Tibial artery (tissue), 4 donors: ENCODE results near the gene MAGEC3.

Experiments used
- DNase-seq, 2 donors: peaks; one replicate each; pipeline ENCODE4 v3.0.0-alpha.2; 2019
- H3K27ac ChIP-seq, 2 donors: fragments of 200-600 bp; sonication (generic) in 1 of 2; 1 replicate in 1 of 2; 2 replicates in 1 of 2; pipeline ENCODE4 v1.5.1; 2018 to 2019; ENCODE audit warnings: mild to moderate bottlenecking in 1 of 2
- H3K27me3 ChIP-seq, 2 donors: fragments of 200-600 bp; sonication (generic) in 1 of 2; one replicate each; pipeline versions ENCODE4 v1.5.1 to v1.6.0; 2016 to 2019
- H3K36me3 ChIP-seq, 3 donors: fragments of 200-600 bp; sonication (generic) in 2 of 3; one replicate each; pipeline ENCODE4 v1.5.1; 2016 to 2019; ENCODE audit warnings: mild to moderate bottlenecking in 2 of 3
- H3K4me1 ChIP-seq, 4 donors: fragments of 200-600 bp; sonication (generic) in 2 of 4; 1 replicate in 3 of 4; 2 replicates in 1 of 4; pipeline ENCODE4 v1.5.1; 2016 to 2019
- H3K4me3 ChIP-seq, 2 donors: fragments of 200-600 bp; sonication (generic) in 1 of 2; 1 replicate in 1 of 2; 2 replicates in 1 of 2; pipeline ENCODE4 v1.5.1; 2018 to 2019; ENCODE audit warnings: mild to moderate bottlenecking in 2 of 2
- H3K9me3 ChIP-seq, 3 donors: fragments of 200-600 bp; sonication (generic) in 1 of 3; one replicate each; pipeline ENCODE4 v1.5.1; 2016 to 2019
- intact Hi-C: fragments of 100-400 bp; cut with DNase I; formaldehyde crosslinking; loops from one replicate; pipeline ENCODE4 v1.15.0; 2023; ENCODE audit warnings: low total_unique reads
- TF ChIP-seq, protein P1 (sequence below), 2 experiments: fragments of 200-600 bp in 1 of 2; fragments of 450-650 bp in 1 of 2; IDR thresholded peaks; one replicate each; pipeline ENCODE4 v1.5.1; 2017 to 2019; ENCODE audit warnings: antibody characterized with exemption in 2 of 2, mild to moderate bottlenecking in 1 of 2, moderate library complexity in 1 of 2

The MAGEC3 gene, protein sequence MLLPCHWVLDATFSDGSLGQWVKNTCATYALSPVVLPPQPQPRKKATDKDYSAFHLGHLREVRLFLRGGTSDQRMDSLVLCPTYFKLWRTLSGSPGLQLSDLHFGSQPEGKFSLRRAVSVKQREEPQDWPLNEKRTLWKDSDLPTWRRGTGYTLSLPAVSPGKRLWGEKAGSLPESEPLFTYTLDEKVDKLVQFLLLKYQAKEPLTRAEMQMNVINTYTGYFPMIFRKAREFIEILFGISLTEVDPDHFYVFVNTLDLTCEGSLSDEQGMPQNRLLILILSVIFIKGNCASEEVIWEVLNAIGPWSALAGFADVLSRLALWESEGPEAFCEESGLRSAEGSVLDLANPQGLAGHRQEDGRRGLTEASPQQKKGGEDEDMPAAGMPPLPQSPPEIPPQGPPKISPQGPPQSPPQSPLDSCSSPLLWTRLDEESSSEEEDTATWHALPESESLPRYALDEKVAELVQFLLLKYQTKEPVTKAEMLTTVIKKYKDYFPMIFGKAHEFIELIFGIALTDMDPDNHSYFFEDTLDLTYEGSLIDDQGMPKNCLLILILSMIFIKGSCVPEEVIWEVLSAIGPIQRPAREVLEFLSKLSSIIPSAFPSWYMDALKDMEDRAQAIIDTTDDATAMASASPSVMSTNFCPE

DNA sequence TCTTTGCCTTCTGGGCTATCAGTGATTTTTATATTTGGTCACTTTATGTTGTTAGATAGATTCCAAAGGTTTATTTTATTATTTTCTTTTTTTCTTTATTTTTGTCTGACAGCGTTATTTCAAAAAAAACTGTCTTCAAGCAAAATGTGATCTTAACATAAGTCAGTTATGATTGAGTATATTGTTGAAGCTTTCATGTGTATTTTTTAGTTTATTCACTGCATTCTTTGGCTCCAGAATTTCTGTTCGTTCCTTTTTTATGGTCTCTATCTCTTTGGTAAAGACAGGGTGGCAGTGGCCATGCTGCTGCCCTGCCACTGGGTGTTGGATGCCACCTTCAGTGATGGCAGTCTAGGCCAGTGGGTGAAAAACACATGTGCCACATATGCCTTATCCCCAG lies at the start of gene MAGEC3:
TSS of gene MAGEC3 (plus strand) at position 301 of the 400 bp plus-strand sequence. CDS start at position 301, 0 bp downstream.
- no peak for DNase-seq
- H3K36me3 ChIP-seq = no peaks in the 10 kb centered on the region
- H3K4me1 ChIP-seq = no peaks in the 10 kb centered on the region
- H3K9me3 ChIP-seq = peaks cover 0 to 5% (median 0%) of the 10 kb centered on the region in 3 donors
- TF ChIP-seq, protein P1, sequence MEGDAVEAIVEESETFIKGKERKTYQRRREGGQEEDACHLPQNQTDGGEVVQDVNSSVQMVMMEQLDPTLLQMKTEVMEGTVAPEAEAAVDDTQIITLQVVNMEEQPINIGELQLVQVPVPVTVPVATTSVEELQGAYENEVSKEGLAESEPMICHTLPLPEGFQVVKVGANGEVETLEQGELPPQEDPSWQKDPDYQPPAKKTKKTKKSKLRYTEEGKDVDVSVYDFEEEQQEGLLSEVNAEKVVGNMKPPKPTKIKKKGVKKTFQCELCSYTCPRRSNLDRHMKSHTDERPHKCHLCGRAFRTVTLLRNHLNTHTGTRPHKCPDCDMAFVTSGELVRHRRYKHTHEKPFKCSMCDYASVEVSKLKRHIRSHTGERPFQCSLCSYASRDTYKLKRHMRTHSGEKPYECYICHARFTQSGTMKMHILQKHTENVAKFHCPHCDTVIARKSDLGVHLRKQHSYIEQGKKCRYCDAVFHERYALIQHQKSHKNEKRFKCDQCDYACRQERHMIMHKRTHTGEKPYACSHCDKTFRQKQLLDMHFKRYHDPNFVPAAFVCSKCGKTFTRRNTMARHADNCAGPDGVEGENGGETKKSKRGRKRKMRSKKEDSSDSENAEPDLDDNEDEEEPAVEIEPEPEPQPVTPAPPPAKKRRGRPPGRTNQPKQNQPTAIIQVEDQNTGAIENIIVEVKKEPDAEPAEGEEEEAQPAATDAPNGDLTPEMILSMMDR (IDR thresholded peaks at IDR 0.05) = no peak
- H3K4me3 ChIP-seq = no peak within 1 kb of the TSS
- no peaks in the 10 kb centered on the region for H3K27me3 ChIP-seq
- intact Hi-C loops = no loop called here
- H3K27ac ChIP-seq = no peak within 1 kb of the TSS

DNA sequence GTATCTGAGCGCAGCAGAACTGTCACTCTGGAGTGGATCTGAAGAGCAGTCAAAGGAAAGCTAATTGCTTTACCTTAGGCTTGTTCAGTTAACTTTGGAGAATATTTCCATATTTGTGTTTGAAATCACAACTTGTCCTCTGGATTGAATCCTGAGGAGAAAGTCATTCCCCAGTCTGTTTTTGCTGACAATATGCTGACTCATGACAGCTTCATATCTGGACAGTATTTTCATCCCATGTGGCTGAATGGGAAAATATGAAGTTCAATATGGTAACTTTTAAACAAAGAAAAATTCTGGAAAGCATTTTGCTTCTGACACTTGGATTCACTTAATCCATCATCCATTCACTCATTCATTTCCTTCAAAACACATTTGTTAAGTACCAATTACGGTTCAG lies 46.3 kb upstream of the MAGEC3 start:
- Histone ChIP-seq H3K27ac (no peak overlapping the region), H3K27me3 (no peaks in the 10 kb centered on the region), H3K9me3 (no peaks in the 10 kb centered on the region), H3K4me1 (no peaks in the 10 kb centered on the region), H3K4me3 (no peak overlapping the region), H3K36me3 (no peaks in the 10 kb centered on the region)
- no peak for DNase-seq
- TF ChIP-seq, protein P1 (IDR thresholded peaks at IDR 0.05) = no peak
- intact Hi-C loops = no loop called here

DNA sequence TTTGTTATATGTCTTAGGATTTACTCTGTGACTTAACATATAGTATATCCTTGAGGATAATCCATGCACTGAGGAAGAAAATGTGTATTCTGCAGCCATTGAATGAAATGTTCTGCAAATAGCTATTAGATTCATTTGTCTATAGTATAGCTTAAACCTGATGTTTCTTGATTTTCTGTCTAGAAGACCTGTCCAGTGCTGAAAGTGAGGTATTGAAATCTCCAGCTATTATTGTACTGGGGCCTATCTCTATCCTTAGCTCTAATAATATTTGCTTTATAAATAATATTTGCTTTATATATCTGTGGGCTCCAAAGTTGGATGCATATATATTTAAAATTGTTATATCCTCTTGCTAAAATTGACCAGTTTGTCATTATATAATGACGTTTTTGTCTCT lies 26.7 kb upstream of the MAGEC3 start:
- no peak for DNase-seq
- Histone ChIP-seq H3K36me3 (no peaks in the 10 kb centered on the region), H3K4me1 (no peaks in the 10 kb centered on the region), H3K9me3 (no peaks in the 10 kb centered on the region), H3K27me3 (no peaks in the 10 kb centered on the region), H3K4me3 (no peak overlapping the region), H3K27ac (no peak overlapping the region)
- intact Hi-C loops = no loop called here
- TF ChIP-seq, protein P1 (IDR thresholded peaks at IDR 0.05) = no peak

DNA sequence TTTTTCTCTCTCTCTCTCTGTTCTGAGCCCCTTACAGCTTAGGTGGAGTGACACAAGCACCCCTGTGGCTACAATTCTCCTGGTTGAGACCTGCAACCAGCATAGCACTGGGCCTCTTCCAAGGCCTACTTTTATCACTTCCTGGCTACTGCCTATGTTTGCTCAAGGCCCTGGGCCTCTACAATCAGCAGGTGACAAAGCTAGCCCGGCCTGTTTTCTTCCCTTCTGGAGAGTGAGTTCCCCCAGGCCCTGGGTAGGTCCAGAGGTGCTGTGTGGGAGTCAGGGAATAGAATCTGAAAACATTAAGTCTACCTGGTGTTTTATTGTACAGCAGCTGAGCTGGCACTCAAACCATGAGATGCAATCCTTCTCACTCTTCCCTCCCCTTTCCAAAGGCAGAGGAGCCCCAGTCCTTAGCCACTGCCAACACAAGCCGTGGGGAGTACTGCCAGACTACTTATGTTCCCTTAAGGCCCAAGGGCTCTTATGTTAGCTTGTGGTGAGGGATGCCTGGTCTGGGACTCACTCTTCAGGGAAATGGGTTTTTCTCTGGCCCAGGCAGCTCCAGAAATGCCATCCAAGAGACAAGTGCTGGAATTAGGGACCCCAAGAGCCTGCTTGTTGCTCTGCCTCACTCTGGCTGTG lies 23.8 kb upstream of the MAGEC3 start:
- Histone ChIP-seq H3K4me3 (no peak overlapping the region), H3K27me3 (no peaks in the 10 kb centered on the region), H3K27ac (no peak overlapping the region), H3K9me3 (no peaks in the 10 kb centered on the region), H3K4me1 (no peaks in the 10 kb centered on the region), H3K36me3 (no peaks in the 10 kb centered on the region)
- no peak for DNase-seq
- TF ChIP-seq, protein P1 (IDR thresholded peaks at IDR 0.05) = no peak
- intact Hi-C loops = no loop called here

DNA sequence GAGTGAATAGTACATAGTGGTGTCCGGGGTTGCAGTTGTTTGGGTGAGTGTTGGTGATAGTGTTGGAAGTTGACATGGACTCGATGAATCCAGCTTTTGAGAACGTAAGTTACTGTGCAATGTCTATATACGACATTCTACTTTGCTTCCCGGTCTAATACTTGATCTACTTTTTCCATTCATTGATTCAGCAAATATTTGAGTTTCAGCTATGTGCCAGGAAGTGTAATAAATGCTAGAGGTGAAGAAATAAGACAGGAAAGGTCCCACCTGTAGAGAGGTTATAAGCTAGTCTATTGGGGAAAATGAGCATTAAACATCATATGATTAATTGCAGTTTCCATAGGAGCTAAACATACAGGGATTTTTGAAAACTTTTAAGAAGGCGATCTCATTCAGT lies 22.2 kb upstream of the MAGEC3 start:
- H3K27me3 ChIP-seq = no peaks in the 10 kb centered on the region
- no peaks in the 10 kb centered on the region for H3K9me3 ChIP-seq
- H3K4me3 ChIP-seq = no peak overlapping the region
- intact Hi-C loops = no loop called here
- TF ChIP-seq, protein P1 (IDR thresholded peaks at IDR 0.05) = no peak
- no peaks in the 10 kb centered on the region for H3K36me3 ChIP-seq
- DNase-seq = no peak
- H3K4me1 ChIP-seq = no peaks in the 10 kb centered on the region
- no peak overlapping the region for H3K27ac ChIP-seq
